ENCODE measurements around the gene ADH5. TPM values are rescaled to one million over a fixed set of nuclear protein-coding genes. Genes with fewer than 3 reads are reported as not detected.
"Not testable (repeated sequence)": the region's sequence is repeated elsewhere in the genome, so short reads cannot be mapped to it uniquely, and the experiment has no call there.

The ADH5 gene
- total RNA-seq, 3 donors from 2014 or later (not counting 1 experiment from before 2014, with no cell fraction given) = 54.3 to 80.4 (median 62.5) TPM

GRCh38 chr4:99067617-99068016 is 21.0 kb downstream of the ADH5 start:
- Histone ChIP-seq H3K36me3 (ENCODE audit: control insufficient read depth, insufficient read depth, low read length) (peaks cover 31% of the 10 kb centered on the region), H3K27me3 (ENCODE audit: control insufficient read depth, insufficient read depth, low read length) (no peaks in the 10 kb centered on the region), H3K9me3 (ENCODE audit: control insufficient read depth, insufficient read depth, low read length) (no peaks in the 10 kb centered on the region), H3K4me3 (ENCODE audit: low read length) (no peak overlapping the region), H3K27ac (ENCODE audit: low read length) (no peak overlapping the region), H3K4me1 (ENCODE audit: control insufficient read depth, insufficient read depth, low read length) (no peaks in the 10 kb centered on the region)
- Mint-ChIP-seq H3K4me3 (no peak overlapping the region), H3K27ac (peak overlapping the region; percentile 2 to 29), H3K36me3 (peaks cover 8% of the 10 kb centered on the region), H3K9me3 (no peaks in the 10 kb centered on the region), H3K4me1 (peaks cover 0 to 5% of the 10 kb centered on the region in 2 donors), H3K27me3 (ENCODE audit: low read depth in 2 of 2) (no peaks in the 10 kb centered on the region)
- TF ChIP-seq CTCF (IDR thresholded peaks at IDR 0.05) = no peak
- intact Hi-C loops (cut with micrococcal nuclease) = no loop called here
- ATAC-seq = no peak
- 91% methylated on average over 1 of the region's 1 CpG for WGBS (ENCODE audit: insufficient coverage)
- DNase-seq = no peak

GRCh38 chr4:99065521-99065920 is 23.1 kb downstream of the ADH5 start:
- intact Hi-C loops (cut with micrococcal nuclease); H3K27me3 ChIP-seq (ENCODE audit: control insufficient read depth, insufficient read depth, low read length); H3K9me3 ChIP-seq (ENCODE audit: control insufficient read depth, insufficient read depth, low read length); H3K36me3 Mint-ChIP-seq; DNase-seq; H3K27me3 Mint-ChIP-seq (ENCODE audit: low read depth in 2 of 2); H3K4me3 ChIP-seq (ENCODE audit: low read length); H3K27ac Mint-ChIP-seq; H3K9me3 Mint-ChIP-seq; H3K4me3 Mint-ChIP-seq; H3K4me1 Mint-ChIP-seq; H3K4me1 ChIP-seq (ENCODE audit: control insufficient read depth, insufficient read depth, low read length); ATAC-seq; H3K27ac ChIP-seq (ENCODE audit: low read length): not testable (repeated sequence)
- WGBS (ENCODE audit: insufficient coverage) = no CpG with 5 or more reads among the region's 2 CpGs
- H3K36me3 ChIP-seq (ENCODE audit: control insufficient read depth, insufficient read depth, low read length) = peaks cover 23% of the 10 kb centered on the region

GRCh38 chr4:99062120-99062519 is 26.5 kb downstream of the ADH5 start:
- Mint-ChIP-seq H3K4me1 (no peaks in the 10 kb centered on the region), H3K27ac (no peak overlapping the region), H3K4me3 (no peak overlapping the region), H3K9me3 (no peaks in the 10 kb centered on the region), H3K36me3 (peaks cover 10% of the 10 kb centered on the region), H3K27me3 (ENCODE audit: low read depth in 2 of 2) (no peaks in the 10 kb centered on the region)
- Histone ChIP-seq H3K27ac (ENCODE audit: low read length) (no peak overlapping the region), H3K27me3 (ENCODE audit: control insufficient read depth, insufficient read depth, low read length) (no peaks in the 10 kb centered on the region), H3K9me3 (ENCODE audit: control insufficient read depth, insufficient read depth, low read length) (no peaks in the 10 kb centered on the region), H3K36me3 (ENCODE audit: control insufficient read depth, insufficient read depth, low read length) (peaks cover 35% of the 10 kb centered on the region), H3K4me3 (ENCODE audit: low read length) (no peak overlapping the region), H3K4me1 (ENCODE audit: control insufficient read depth, insufficient read depth, low read length) (no peaks in the 10 kb centered on the region)
- intact Hi-C loops (cut with micrococcal nuclease) = no loop called here
- WGBS (ENCODE audit: insufficient coverage) = 95% methylated on average over 3 of the region's 4 CpGs
- TF ChIP-seq CTCF (IDR thresholded peaks at IDR 0.05) = no peak
- DNase-seq (no peak), ATAC-seq (no peak)

- no peaks in the 10 kb centered on the region for H3K4me1 ChIP-seq (ENCODE audit: control insufficient read depth, insufficient read depth, low read length)
- H3K27ac ChIP-seq (ENCODE audit: low read length) = no peak overlapping the region
- H3K9me3 ChIP-seq (ENCODE audit: control insufficient read depth, insufficient read depth, low read length) = no peaks in the 10 kb centered on the region
- TF ChIP-seq CTCF (IDR thresholded peaks at IDR 0.05) = no peak
- H3K4me1 Mint-ChIP-seq = peaks cover 2% of the 10 kb centered on the region in 2 donors
- H3K36me3 Mint-ChIP-seq = peaks cover 11% of the 10 kb centered on the region
- no peaks in the 10 kb centered on the region for H3K9me3 Mint-ChIP-seq
- intact Hi-C loops (cut with micrococcal nuclease) = no loop called here
- no peak for ATAC-seq
- no peak for DNase-seq
- H3K36me3 ChIP-seq (ENCODE audit: control insufficient read depth, insufficient read depth, low read length) = peaks cover 34% of the 10 kb centered on the region
- no peak overlapping the region for H3K4me3 ChIP-seq (ENCODE audit: low read length)
- no peaks in the 10 kb centered on the region for H3K27me3 Mint-ChIP-seq (ENCODE audit: low read depth in 2 of 2)
- H3K27me3 ChIP-seq (ENCODE audit: control insufficient read depth, insufficient read depth, low read length) = no peaks in the 10 kb centered on the region
- 96% methylated on average over 8 of the region's 8 CpGs for WGBS (ENCODE audit: insufficient coverage)
- H3K27ac Mint-ChIP-seq = no peak overlapping the region
- H3K4me3 Mint-ChIP-seq = no peak overlapping the region
Measured at GRCh38 chr4:99061048-99061700, 27.4 kb downstream of the ADH5 start.
